ENCODE measurements around the gene STPG2.

GRCh38 chr4:98176531-98176930, 33.3 kb upstream of the STPG2 start:
- TF ChIP-seq CTCF (conservative IDR thresholded peaks at IDR 0.05) (no peak), EZH2 (IDR thresholded peaks at IDR 0.05; ENCODE audit: low read depth) (no peak)
